ENCODE data around the gene ESM1.

DNA sequence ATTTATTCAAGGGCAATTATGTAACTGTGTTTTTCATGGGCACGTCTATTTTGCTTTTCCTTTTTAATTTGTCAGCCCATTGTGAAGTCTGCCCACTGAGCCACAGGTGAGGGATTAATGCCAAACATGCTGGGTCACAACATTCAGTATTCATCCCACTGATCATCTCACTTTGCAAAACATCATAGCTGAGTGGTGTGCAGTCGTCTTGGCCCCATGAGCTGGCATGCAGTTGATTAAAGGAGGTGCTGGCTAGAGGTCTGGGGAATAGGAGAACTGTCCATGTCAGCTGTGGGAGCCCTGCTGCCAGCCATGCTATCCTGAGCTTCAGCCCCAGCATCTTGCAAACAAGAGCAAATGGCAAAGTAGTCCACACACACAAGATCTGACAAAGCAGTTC, 11.7 kb upstream of the ESM1 start:
- TF ChIP-seq POLR2A (IDR thresholded peaks at IDR 0.05) = no peak
- TF ChIP-seq, protein P1, sequence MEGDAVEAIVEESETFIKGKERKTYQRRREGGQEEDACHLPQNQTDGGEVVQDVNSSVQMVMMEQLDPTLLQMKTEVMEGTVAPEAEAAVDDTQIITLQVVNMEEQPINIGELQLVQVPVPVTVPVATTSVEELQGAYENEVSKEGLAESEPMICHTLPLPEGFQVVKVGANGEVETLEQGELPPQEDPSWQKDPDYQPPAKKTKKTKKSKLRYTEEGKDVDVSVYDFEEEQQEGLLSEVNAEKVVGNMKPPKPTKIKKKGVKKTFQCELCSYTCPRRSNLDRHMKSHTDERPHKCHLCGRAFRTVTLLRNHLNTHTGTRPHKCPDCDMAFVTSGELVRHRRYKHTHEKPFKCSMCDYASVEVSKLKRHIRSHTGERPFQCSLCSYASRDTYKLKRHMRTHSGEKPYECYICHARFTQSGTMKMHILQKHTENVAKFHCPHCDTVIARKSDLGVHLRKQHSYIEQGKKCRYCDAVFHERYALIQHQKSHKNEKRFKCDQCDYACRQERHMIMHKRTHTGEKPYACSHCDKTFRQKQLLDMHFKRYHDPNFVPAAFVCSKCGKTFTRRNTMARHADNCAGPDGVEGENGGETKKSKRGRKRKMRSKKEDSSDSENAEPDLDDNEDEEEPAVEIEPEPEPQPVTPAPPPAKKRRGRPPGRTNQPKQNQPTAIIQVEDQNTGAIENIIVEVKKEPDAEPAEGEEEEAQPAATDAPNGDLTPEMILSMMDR (IDR thresholded peaks at IDR 0.05) = no peak

Data from lower leg skin (tissue), 3 donors.